Hepatocyte (in vitro differentiated cells): ENCODE results near the gene CCDC86.

ENCODE experiments used
- CTCF ChIP-seq: fragments of 200-600 bp; sonication (generic); IDR thresholded peaks from 2 replicates; pipeline ENCODE4 v1.5.1; 2016; ENCODE audit warnings: antibody characterized with exemption, mild to moderate bottlenecking; ENCODE audit not compliant: poor library complexity
- EZH2 ChIP-seq: fragments of 200-600 bp; sonication (generic); IDR thresholded peaks from 2 replicates; pipeline ENCODE4 v1.6.1; 2016; ENCODE audit warnings: antibody characterized with exemption, mild to moderate bottlenecking, borderline replicate concordance
- EZH2phosphoT487 ChIP-seq: fragments of 200-600 bp; sonication (generic); IDR thresholded peaks from one replicate; pipeline ENCODE4 v1.6.1; 2018; ENCODE audit warnings: antibody characterized with exemption, mild to moderate bottlenecking, low read depth, moderate library complexity; ENCODE audit not compliant: unreplicated experiment, severe bottlenecking

GRCh38 chr11:60810569-60810968 is 31.3 kb upstream of the CCDC86 start:
- TF ChIP-seq CTCF: no peak
- TF ChIP-seq EZH2: no peak
- no peak for TF ChIP-seq EZH2phosphoT487
